Stomach (tissue), 9 donors: ENCODE results near the gene TDRD3. TPM values are rescaled to one million over a fixed set of nuclear protein-coding genes. Genes with fewer than 3 reads are reported as not detected.
A peak's percentile ranks its signal among the peaks of the same experiment; 100 is the strongest.

Experiments used
- DNase-seq, 2 donors: peaks; one replicate each; pipeline versions ENCODE4 v3.0.0 to v3.0.0-alpha.2; 2013 to 2019
- H3K27ac ChIP-seq, 5 donors: fragments of 200-600 bp in 4 of 5; sonication (generic) in 4 of 5; one replicate each; pipeline ENCODE4 v1.5.1; 2013 to 2019; ENCODE audit warnings: mild to moderate bottlenecking in 1 of 5, moderate library complexity in 1 of 5
- H3K27me3 ChIP-seq, 3 donors: fragments of 200-600 bp; sonication (generic); one replicate each; pipeline ENCODE4 v1.5.1; 2017 to 2019; ENCODE audit warnings: mixed run types in 1 of 3
- H3K36me3 ChIP-seq, 4 donors: fragments of 200-600 bp; sonication (generic); 1 replicate in 3 of 4; 2 replicates in 1 of 4; pipeline ENCODE4 v1.5.1; 2016 to 2019
- H3K4me1 ChIP-seq, 4 donors: fragments of 200-600 bp; sonication (generic); one replicate each; pipeline ENCODE4 v1.5.1; 2016 to 2019
- H3K4me3 ChIP-seq, 4 donors: fragments of 200-600 bp; sonication (generic) in 3 of 4; one replicate each; pipeline ENCODE4 v1.5.1; 2016 to 2019; ENCODE audit warnings: mild to moderate bottlenecking in 1 of 4
- H3K9me3 ChIP-seq, 4 donors: fragments of 200-600 bp; sonication (generic); one replicate each; pipeline ENCODE4 v1.5.1; 2016 to 2019
- CTCF ChIP-seq, 7 experiments: fragments of 450-650 bp in 4 of 7; fragments of 200-600 bp in 3 of 7; sonication (generic) in 3 of 7; IDR thresholded peaks; one replicate each; pipeline ENCODE4 v1.5.1; 2016 to 2019; ENCODE audit warnings: antibody characterized with exemption in 7 of 7, control low read depth in 2 of 7, mild to moderate bottlenecking in 1 of 7
- EP300 ChIP-seq: sonication (generic); formaldehyde crosslinking; IDR thresholded peaks from one replicate; pipeline ENCODE4 v1.6.1; 2017; ENCODE audit warnings: antibody characterized with exemption
- POLR2A ChIP-seq, 4 donors: fragments of 450-650 bp; IDR thresholded peaks; one replicate each; pipeline ENCODE4 v1.6.1; 2016; ENCODE audit warnings: antibody characterized with exemption in 4 of 4, control low read depth in 2 of 4, mild to moderate bottlenecking in 1 of 4, moderate library complexity in 1 of 4
- POLR2AphosphoS5 ChIP-seq, 3 donors: sonication (generic); formaldehyde crosslinking; IDR thresholded peaks; one replicate each; pipeline ENCODE4 v1.6.1; 2016; ENCODE audit warnings: antibody characterized with exemption in 3 of 3
- WGBS, 5 donors: extraction: QIAGEN DNeasy Blood & Tissue Kit in 3 of 5; methylation state at CpG; one replicate each; pipeline versions ENCODE4 v1.1.5 to v1.1.7; 2013 to 2018; 5-methylcytosine and 5-hydroxymethylcytosine counted together
- intact Hi-C: fragments of 100-400 bp; cut with DNase I; formaldehyde crosslinking; loops from one replicate; pipeline ENCODE4 v1.15.1; 2023; ENCODE audit warnings: low total_unique reads
- polyA plus RNA-seq, 3 donors: library from polyadenylated mRNA; stranded (reverse); fragments of 200-250 nt; gene quantifications; one replicate each; pipeline ENCODE4 v1.2.3, GENCODE V29; 2013
- total RNA-seq, 5 donors: library from RNA; depleted of rRNA; stranded (reverse); fragments of >200 nt; gene quantifications; one replicate each; pipeline versions ENCODE4 v1.1.0 to v1.2.3, GENCODE V29; 2014 to 2016
- donor health status: healthy with polysubstance abuse.
- donor health status: Bipolar disorder and iron deficiency.
- donor health status: healthy.

TDRD3 gene
- total and polyA plus RNA-seq, 8 donors, result 9.7 to 67.1 (median 24.2) TPM

GRCh38 chr13:60575142-60575541, 178.1 kb downstream of the TDRD3 start:
- intact Hi-C loops, result no loop called here

GRCh38 chr13:60577761-60578160, 180.7 kb downstream of the TDRD3 start:
- no peak for TF ChIP-seq EP300
- no peak for TF ChIP-seq POLR2A (IDR thresholded peaks at IDR 0.05)
- no peak for TF ChIP-seq POLR2AphosphoS5 (IDR thresholded peaks at IDR 0.05)
- no peak for TF ChIP-seq CTCF (IDR thresholded peaks at IDR 0.05)
- H3K27ac ChIP-seq, result no peak overlapping the region
- no peak for DNase-seq
- peaks cover 0 to 17% (median 5%) of the 10 kb centered on the region in 4 donors for H3K36me3 ChIP-seq
- H3K4me3 ChIP-seq, result no peak overlapping the region
- no peaks in the 10 kb centered on the region for H3K27me3 ChIP-seq
- 90 to 97% (median 93%) methylated on average over 3 of the region's 3 CpGs for WGBS, 5 donors
- H3K9me3 ChIP-seq, result no peaks in the 10 kb centered on the region
- no peaks in the 10 kb centered on the region for H3K4me1 ChIP-seq
- intact Hi-C loops, result no loop called here

More at GRCh38 chr13:60575142-60575541, 178.1 kb downstream of the TDRD3 start:
- H3K4me3 ChIP-seq, result no peak overlapping the region
- peaks cover 0 to 27% (median 13%) of the 10 kb centered on the region in 4 donors for H3K36me3 ChIP-seq
- H3K9me3 ChIP-seq, result no peaks in the 10 kb centered on the region
- H3K27me3 ChIP-seq, result no peaks in the 10 kb centered on the region
- WGBS, 5 donors, result 91 to 95% (median 93%) methylated on average over 1 of the region's 1 CpG
- no peaks in the 10 kb centered on the region for H3K4me1 ChIP-seq
- H3K27ac ChIP-seq, result no peak overlapping the region
- no peak for DNase-seq
- TF ChIP-seq POLR2A (IDR thresholded peaks at IDR 0.05) (no peak), POLR2AphosphoS5 (IDR thresholded peaks at IDR 0.05) (no peak), EP300 (no peak), CTCF (IDR thresholded peaks at IDR 0.05) (no peak)

GRCh38 chr13:60583196-60583888, 186.3 kb downstream of the TDRD3 start:
- intact Hi-C loops, result no loop called here
- 67 to 73% (median 71%) methylated on average over 9 of the region's 9 CpGs for WGBS, 5 donors
- DNase-seq, result no peak
- Histone ChIP-seq H3K27ac (peak overlapping the region in 1 of 5 donors; percentile 14), H3K4me3 (no peak overlapping the region), H3K36me3 (no peaks in the 10 kb centered on the region), H3K27me3 (no peaks in the 10 kb centered on the region), H3K9me3 (peaks cover 0 to 31% (median 10%) of the 10 kb centered on the region in 4 donors), H3K4me1 (no peaks in the 10 kb centered on the region)
- no peak for TF ChIP-seq POLR2AphosphoS5 (IDR thresholded peaks at IDR 0.05)
- TF ChIP-seq EP300, result no peak
- no peak for TF ChIP-seq CTCF (IDR thresholded peaks at IDR 0.05)
- no peak for TF ChIP-seq POLR2A (IDR thresholded peaks at IDR 0.05)

- TF ChIP-seq POLR2A (IDR thresholded peaks at IDR 0.05) (no peak), CTCF (IDR thresholded peaks at IDR 0.05) (no peak), EP300 (no peak), POLR2AphosphoS5 (IDR thresholded peaks at IDR 0.05) (no peak)
- DNase-seq, result no peak
- Histone ChIP-seq H3K4me3 (no peak overlapping the region), H3K27me3 (no peaks in the 10 kb centered on the region), H3K4me1 (no peaks in the 10 kb centered on the region), H3K27ac (peak overlapping the region in 1 of 5 donors; percentile 14), H3K9me3 (peaks cover 0 to 31% (median 10%) of the 10 kb centered on the region in 4 donors), H3K36me3 (no peaks in the 10 kb centered on the region)
- intact Hi-C loops, result no loop called here
- 70 to 75% (median 71%) methylated on average over 15 of the region's 15 CpGs for WGBS, 5 donors
These were observed 187.1 kb downstream of the TDRD3 start for GRCh38 chr13:60583911-60584753.
